Kidney (tissue), 14 donors: ENCODE data around the gene CMTR2. TPM values are rescaled to one million over a fixed set of nuclear protein-coding genes. Genes with fewer than 3 reads are reported as not detected.

Experiments
- DNase-seq, 5 donors: peaks; one replicate each; pipeline ENCODE4 v3.0.0-alpha.2; 2013 to 2020
- FAIRE-seq: peaks from 2 replicates; lab custom pipeline; 2012; peaks lifted over from hg19 to GRCh38; lab: Jason Lieb, UNC
- H3K27ac ChIP-seq, 2 donors: one replicate each; pipeline ENCODE4 v1.7.0; 2013; ENCODE audit warnings: low read depth in 2 of 2, low read length in 2 of 2, inconsistent platforms in 1 of 2
- H3K27me3 ChIP-seq: one replicate; pipeline ENCODE4 v1.7.1; 2013; ENCODE audit warnings: low read length, inconsistent platforms; ENCODE audit not compliant: control insufficient read depth, insufficient read depth
- H3K36me3 ChIP-seq, 3 donors: one replicate each; pipeline versions ENCODE4 v1.7.0 to v1.7.1; 2013; ENCODE audit warnings: low read length in 3 of 3, control low read depth in 1 of 3, inconsistent platforms in 1 of 3; ENCODE audit not compliant: insufficient read depth in 3 of 3, control insufficient read depth in 2 of 3
- H3K4me1 ChIP-seq, 3 donors: one replicate each; pipeline versions ENCODE4 v1.7.0 to v1.7.1; 2013; ENCODE audit warnings: low read length in 3 of 3, inconsistent platforms in 1 of 3, low read depth in 1 of 3; ENCODE audit not compliant: control insufficient read depth in 2 of 3, insufficient read depth in 2 of 3
- H3K4me3 ChIP-seq, 3 donors: one replicate each; pipeline versions ENCODE4 v1.7.0 to v1.8.1; 2013; ENCODE audit warnings: low read length in 3 of 3, control low read depth in 1 of 3, inconsistent platforms in 1 of 3
- H3K9ac ChIP-seq, 3 donors: one replicate each; pipeline versions ENCODE4 v1.7.0 to v1.7.1; 2013; ENCODE audit warnings: low read length in 3 of 3, control low read depth in 1 of 3, inconsistent platforms in 1 of 3
- H3K9me3 ChIP-seq, 3 donors: one replicate each; pipeline versions ENCODE4 v1.7.0 to v1.7.1; 2013; ENCODE audit warnings: low read length in 3 of 3, control low read depth in 1 of 3, inconsistent platforms in 1 of 3; ENCODE audit not compliant: control insufficient read depth in 2 of 3, insufficient read depth in 1 of 3
- intact Hi-C: fragments of 100-400 bp; cut with DNase I; formaldehyde crosslinking; loops from one replicate; pipeline ENCODE4 v1.11.1; 2022
- polyA plus RNA-seq: library from polyadenylated mRNA; stranded (reverse); fragments of 350-450 nt; fragmentation: Illumina TruSeq; extraction: RNeasy Lipid Tissue Mini Kit (QIAGEN cat#74804); gene quantifications from one replicate; pipeline ENCODE4 v1.2.3, GENCODE V29; 2014; ENCODE audit warnings: low read depth, low replicate concordance; ENCODE audit not compliant: insufficient read depth
- total RNA-seq: library from RNA; stranded (reverse); fragmentation: NEBNext Ultra II Directional; extraction: Animal tissue kit (Norgen Biotek cat#: 25700); gene quantifications from one replicate; pipeline ENCODE4 v1.2.1, GENCODE V29; 2021
- TF ChIP-seq, protein P1 (sequence below): IDR thresholded peaks from 3 replicates; pipeline ENCODE4 v1.5.1; 2012; ENCODE audit warnings: mild to moderate bottlenecking, moderate library complexity, borderline replicate concordance; ENCODE audit not compliant: insufficient read depth; ENCODE audit errors: extremely low read depth
- donor health status: control.
- donor health status: control.
- donor health status: control.
- donor health status: control.
- donor health status: control.
- donor health status: DM: yes; HTN: yes; CAD: no.
- donor health status: Normal renal cell carcinoma (clear cell type).

CMTR2 gene
- total and polyA plus RNA-seq, 2 donors from 2014 or later = 8.0 to 21.5 TPM

GRCh38 chr16:71338193-71338592 is 49.0 kb upstream of the CMTR2 start:
- FAIRE-seq = no peak

GRCh38 chr16:71337631-71338030 is 48.4 kb upstream of the CMTR2 start:
- Histone ChIP-seq H3K27ac (no peak overlapping the region), H3K36me3 (no peaks in the 10 kb centered on the region), H3K9me3 (no peaks in the 10 kb centered on the region), H3K27me3 (no peaks in the 10 kb centered on the region), H3K4me3 (no peak overlapping the region), H3K9ac (no peak overlapping the region), H3K4me1 (no peaks in the 10 kb centered on the region)
- DNase-seq (no peak), FAIRE-seq (no peak)
- intact Hi-C loops = no loop called here
- TF ChIP-seq, protein P1, sequence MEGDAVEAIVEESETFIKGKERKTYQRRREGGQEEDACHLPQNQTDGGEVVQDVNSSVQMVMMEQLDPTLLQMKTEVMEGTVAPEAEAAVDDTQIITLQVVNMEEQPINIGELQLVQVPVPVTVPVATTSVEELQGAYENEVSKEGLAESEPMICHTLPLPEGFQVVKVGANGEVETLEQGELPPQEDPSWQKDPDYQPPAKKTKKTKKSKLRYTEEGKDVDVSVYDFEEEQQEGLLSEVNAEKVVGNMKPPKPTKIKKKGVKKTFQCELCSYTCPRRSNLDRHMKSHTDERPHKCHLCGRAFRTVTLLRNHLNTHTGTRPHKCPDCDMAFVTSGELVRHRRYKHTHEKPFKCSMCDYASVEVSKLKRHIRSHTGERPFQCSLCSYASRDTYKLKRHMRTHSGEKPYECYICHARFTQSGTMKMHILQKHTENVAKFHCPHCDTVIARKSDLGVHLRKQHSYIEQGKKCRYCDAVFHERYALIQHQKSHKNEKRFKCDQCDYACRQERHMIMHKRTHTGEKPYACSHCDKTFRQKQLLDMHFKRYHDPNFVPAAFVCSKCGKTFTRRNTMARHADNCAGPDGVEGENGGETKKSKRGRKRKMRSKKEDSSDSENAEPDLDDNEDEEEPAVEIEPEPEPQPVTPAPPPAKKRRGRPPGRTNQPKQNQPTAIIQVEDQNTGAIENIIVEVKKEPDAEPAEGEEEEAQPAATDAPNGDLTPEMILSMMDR = no peak

More at GRCh38 chr16:71338193-71338592, 49.0 kb upstream of the CMTR2 start:
- Histone ChIP-seq H3K9me3 (no peaks in the 10 kb centered on the region), H3K9ac (no peak overlapping the region), H3K4me3 (no peak overlapping the region), H3K27ac (no peak overlapping the region), H3K4me1 (no peaks in the 10 kb centered on the region), H3K36me3 (no peaks in the 10 kb centered on the region), H3K27me3 (no peaks in the 10 kb centered on the region)
- no peak for DNase-seq
- intact Hi-C loops = no loop called here
- TF ChIP-seq, protein P1 = no peak

GRCh38 chr16:71328151-71328550 is 38.9 kb upstream of the CMTR2 start:
- Histone ChIP-seq H3K27me3 (no peaks in the 10 kb centered on the region), H3K4me1 (no peaks in the 10 kb centered on the region), H3K36me3 (no peaks in the 10 kb centered on the region), H3K4me3 (no peak overlapping the region), H3K9ac (no peak overlapping the region), H3K27ac (no peak overlapping the region), H3K9me3 (no peaks in the 10 kb centered on the region)
- no peak for DNase-seq
- intact Hi-C loops = no loop called here
- no peak for FAIRE-seq
- TF ChIP-seq, protein P1 = no peak

DNA sequence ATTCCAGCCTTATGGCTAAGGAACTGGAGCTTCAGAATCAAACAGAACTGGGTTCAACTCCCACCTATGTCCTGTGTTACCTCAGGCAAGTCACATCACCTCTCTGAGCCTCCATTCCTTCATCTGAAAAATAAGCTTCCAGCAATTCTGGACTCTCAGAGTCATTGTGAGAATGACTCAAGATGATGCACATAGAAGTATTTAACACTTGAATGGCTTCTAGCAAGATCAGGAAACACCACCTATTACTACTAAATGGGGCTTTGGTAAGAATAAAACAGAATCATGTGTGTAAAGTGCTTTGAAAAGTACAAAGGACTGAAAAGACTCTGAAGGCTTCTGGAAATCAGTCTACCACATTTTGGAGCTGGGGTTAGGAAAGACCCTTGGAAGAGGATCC is 38.5 kb upstream of the CMTR2 start:
- Histone ChIP-seq H3K4me1 (no peaks in the 10 kb centered on the region), H3K27ac (no peak overlapping the region), H3K9ac (no peak overlapping the region), H3K27me3 (no peaks in the 10 kb centered on the region), H3K4me3 (no peak overlapping the region), H3K9me3 (no peaks in the 10 kb centered on the region), H3K36me3 (no peaks in the 10 kb centered on the region)
- TF ChIP-seq, protein P1 = no peak
- intact Hi-C loops = no loop called here
- DNase-seq (no peak), FAIRE-seq (no peak)
